NOMO-1 treated with dmso at 0.1 percent for 144 hours (cell line): ENCODE data around the gene PLBD1.

Experiments
- DNase-seq: peaks from one replicate; lab custom pipeline; 2025; ENCODE audit not compliant: unreplicated experiment; lab: John Stamatoyannopoulos, UW

PLBD1 gene, protein sequence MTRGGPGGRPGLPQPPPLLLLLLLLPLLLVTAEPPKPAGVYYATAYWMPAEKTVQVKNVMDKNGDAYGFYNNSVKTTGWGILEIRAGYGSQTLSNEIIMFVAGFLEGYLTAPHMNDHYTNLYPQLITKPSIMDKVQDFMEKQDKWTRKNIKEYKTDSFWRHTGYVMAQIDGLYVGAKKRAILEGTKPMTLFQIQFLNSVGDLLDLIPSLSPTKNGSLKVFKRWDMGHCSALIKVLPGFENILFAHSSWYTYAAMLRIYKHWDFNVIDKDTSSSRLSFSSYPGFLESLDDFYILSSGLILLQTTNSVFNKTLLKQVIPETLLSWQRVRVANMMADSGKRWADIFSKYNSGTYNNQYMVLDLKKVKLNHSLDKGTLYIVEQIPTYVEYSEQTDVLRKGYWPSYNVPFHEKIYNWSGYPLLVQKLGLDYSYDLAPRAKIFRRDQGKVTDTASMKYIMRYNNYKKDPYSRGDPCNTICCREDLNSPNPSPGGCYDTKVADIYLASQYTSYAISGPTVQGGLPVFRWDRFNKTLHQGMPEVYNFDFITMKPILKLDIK

DNA sequence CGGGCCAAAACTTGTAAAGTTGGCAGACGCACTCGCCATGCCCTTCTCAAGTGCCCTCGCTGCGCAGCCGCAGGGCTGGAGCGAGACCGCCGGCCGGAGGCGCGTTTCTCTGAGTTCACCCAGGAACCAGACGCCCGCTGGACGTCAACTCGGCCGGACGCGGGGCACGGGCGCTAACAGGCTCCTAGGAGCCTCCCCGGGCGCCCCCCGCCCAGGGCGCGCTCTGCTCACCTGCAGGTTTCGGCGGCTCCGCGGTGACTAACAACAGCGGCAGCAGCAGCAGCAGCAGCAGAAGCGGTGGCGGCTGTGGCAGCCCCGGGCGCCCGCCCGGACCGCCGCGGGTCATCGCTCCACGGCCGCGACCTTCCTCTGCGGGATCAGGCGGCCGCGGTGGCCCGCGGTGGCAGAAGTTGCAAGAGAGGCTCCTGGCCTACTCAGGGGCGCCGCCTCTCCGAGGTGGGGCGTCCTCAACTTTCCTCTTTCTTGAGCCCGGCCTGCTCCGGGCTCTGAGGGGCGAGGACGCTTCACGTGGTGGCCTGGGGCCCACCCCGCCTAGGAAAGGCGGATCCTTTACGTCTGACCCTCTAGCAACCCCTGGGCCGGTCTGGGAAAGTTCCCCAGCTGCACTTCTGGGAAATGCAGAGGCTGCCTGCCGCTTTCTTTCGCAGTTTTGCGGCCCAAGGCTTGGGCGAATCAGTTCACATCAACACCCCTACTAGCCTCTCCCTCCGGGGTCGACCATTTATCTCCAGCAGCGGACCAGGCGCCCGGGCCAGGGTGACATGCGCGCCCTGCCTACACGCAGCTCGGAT is at the start of gene PLBD1:
Gene PLBD1, minus strand, starts transcription at position 533 of the 812 bp plus-strand sequence. Its CDS starts 187 bp downstream, at position 346.
- DNase-seq = no peak

DNA sequence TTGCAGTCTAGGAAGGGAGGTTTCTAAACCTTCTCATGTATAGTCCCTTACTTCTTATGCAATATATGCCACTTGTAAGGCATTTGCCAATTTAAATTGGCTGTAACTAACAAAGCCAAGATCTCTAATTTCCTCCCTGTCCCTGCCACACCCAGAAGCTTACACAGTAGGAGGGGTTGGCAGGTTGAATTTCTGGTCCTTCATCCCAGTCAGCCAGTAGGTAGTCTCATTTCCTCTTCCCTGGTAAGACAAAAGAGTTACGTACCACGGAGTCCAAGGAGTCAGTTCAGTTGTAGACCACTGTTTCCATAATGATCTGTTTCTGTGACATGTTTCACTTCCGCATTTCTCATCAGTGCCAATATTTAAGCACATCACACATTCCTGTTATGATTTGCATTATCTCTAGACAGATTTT is 47.0 kb upstream of the PLBD1 start:
- peak; percentile 90 for DNase-seq

DNA sequence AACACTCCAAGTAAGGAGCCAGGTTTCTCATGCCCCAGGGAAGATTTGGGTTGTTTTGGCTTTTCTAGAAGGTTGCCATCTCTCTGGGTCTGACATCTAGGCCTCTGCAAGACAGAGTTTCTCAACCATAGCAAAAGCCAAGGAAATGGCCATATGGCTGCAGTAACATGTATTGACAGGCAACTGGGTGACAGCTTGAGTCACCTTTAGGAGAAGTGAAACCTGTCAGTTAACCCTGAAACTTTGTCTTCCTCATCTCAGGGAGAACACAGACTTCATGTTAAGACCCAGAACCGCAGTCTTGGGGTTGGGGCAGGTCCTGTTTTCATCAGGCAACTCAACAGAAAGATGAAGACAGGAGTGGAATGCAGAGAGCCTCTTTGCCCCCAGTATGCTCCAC is 46.0 kb upstream of the PLBD1 start:
- DNase-seq = peak; percentile 78

DNA sequence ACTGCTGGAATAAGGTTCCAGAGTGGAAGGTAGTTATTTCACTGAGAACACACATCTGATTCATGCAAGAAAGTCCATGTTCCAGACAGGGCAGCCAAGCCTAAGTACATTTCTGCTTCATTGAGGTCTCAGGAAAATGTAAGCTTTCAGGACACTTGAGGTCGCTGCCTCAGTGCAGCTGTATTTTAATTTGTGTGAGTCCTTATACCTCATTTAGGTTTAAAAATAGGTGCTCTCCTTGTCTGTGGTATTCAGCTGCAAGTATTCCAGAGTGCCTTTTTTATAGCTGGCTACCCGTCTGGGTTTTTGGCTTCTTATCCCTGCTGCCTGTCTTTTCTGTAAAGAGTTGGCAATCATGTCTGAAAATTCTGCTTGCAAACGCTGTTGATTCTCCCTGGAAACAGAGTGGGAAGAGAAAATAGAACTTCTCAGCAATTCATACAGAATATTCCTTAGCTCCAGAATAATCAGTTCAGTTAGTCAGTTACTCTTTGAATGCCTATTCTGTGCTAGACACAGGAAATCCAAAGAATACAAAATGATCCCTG is 45.3 kb upstream of the PLBD1 start:
- DNase-seq = no peak

DNA sequence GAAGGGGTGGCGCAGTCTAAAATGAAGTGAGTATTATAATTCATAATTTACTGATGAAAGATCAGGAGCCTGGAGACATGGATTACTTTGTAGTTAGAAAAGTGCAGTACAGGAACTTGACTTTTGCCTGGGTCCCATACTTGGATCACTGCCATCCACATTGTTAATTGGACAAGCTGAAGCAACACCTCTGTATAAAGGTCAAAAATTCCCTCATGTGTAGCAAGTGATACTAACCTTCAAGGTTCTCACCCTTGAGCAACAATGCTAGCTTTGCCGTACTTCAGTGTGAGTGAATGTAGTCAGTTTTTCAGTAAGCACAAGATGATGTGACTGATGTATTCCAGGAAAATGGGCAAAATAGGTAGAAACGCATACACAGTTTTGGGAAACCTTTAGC is 44.6 kb upstream of the PLBD1 start:
- no peak for DNase-seq

DNA sequence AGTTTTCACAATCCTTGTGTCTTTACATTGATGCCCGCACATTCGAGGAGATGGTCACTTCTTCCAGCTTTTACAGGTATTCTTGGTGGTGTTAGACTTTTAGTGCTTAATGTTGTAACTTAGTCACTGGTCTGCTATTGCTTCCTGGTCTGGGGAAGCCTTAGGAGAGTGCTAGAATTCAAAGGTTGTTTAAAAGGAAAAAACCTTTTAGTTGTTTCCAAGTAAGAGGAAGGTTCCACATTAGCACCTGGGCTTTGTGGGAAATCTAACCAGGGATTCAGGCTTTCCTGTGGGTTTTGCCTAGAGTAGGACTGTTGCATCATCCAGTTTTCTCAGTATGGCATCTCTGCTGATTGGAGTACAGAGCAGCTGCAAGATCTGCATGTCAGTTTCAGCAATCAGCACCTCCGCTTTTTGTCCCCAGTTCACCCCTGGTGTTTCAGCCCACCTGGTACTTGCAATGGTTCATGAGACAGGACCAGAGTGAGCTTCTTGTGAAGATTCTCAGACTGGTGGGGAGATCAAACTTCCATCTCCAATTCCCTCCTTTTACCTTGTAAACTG is 44.0 kb upstream of the PLBD1 start:
- DNase-seq = no peak

DNA sequence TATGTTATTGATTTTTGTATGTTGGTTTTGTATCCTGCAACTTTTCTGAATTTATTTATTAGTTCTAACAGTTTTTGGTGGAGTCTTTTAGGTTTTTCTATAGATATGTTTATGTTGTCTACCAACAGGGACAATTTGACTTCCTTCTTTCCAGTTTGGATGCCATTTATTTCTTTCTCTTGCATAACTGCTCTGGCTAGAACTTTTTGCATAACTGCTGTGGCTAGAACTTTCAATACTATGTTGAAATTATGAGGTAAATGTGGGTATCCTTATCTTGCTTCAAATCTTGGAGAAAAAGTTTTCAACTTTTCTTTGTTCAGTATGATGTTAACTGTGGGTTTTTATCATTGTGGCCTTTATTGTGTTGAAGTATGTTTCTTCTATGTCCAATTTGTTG is 39.9 kb upstream of the PLBD1 start:
- DNase-seq = peak; percentile 75

DNA sequence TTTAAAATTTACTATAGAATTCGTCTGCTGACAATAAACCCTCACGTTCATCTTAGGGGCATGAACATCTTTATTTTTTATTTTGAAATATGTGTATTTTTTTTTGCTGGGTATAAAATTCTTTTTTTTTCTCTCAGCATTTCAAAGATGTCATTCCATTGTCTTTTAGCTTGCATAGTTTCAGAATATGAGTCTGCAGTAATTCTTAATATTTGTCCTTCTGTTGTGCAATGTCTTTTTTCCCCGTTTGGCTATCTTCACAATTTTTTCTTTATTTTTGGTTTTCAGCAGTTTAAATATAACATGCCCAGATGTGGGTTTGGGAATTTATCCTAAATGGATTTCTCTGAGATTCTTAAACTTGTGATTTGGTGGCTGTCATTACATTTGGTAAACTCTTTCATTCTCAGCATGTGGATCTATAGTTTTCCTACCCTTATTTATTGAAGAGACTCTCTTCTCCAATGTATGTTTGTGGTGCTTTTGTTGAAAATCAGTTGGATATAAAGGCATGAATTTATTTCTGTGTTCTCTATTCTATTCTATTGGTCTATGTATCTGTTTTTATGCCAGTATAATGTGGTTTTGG is 37.8 kb upstream of the PLBD1 start:
- DNase-seq = no peak

DNA sequence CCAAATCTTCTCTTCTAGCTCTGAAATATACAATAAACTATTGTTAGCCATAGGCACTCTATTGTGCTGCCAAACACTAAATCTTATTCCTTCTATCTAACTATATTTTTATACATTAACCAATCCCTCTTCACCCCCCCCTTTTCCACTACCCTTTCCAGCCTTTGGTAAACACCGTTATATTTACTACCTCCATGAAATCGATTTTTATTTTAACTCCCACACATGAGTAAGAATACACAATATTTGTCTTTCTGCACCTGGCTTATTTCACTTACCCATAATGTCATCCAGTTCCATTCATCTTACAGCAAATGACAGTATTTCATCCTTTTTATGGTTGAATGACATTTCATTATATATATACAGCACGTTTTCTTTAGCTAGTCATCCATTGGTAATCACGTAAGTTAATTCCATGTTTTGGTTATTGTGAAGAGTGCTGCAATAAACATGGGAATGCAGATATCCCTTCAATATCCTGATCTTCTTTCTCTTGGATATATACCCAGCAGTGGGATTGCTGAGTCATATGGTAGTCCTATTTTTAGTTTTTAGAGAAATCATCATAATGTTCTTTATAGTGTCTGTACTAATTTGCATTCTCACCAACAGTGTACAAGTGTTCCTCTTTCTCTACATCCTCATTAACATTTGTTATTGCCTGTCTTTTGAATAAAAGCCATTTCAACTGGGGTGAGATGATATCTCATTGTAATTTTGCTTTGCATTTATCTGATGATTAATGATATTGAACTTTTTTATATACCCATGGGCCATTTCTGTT is 34.2 kb upstream of the PLBD1 start:
- no peak for DNase-seq

DNA sequence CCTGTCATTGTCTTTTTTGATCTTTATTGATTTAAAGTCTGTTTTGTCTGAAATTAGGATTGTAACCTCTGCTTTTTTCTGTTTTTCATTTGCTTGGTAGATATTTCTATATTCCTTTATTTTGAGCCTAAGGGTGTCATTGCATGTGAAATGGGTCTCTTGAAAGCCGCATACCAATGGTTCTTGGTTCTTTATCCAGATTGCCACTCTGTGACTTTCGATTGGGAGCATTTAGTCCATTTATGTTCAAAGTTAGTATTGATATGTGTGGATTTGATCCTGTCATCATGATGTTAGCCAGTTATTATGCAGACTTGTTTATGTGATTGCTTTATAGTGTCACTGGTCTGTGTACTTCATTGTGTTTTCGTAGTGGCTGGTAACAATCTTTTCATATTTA is 29.8 kb upstream of the PLBD1 start:
- DNase-seq = no peak

DNA sequence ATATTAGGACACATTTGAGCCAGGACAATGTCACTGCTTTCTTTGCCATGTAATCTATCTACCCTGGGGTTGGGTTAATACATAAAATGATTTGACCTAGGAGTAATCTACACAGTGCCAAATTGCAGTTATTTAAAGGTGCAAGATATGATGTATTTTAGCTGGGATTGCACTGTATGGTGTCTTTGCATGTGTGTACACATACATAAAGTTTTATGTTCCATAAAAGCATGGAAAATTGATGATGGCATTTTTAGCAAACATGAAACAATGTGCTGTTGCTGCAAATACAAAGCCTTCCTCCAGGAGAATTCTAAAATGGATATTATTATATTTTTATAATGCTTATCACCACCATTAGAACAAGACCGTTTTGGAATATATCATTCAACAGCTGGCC is 24.0 kb upstream of the PLBD1 start:
- DNase-seq = no peak

DNA sequence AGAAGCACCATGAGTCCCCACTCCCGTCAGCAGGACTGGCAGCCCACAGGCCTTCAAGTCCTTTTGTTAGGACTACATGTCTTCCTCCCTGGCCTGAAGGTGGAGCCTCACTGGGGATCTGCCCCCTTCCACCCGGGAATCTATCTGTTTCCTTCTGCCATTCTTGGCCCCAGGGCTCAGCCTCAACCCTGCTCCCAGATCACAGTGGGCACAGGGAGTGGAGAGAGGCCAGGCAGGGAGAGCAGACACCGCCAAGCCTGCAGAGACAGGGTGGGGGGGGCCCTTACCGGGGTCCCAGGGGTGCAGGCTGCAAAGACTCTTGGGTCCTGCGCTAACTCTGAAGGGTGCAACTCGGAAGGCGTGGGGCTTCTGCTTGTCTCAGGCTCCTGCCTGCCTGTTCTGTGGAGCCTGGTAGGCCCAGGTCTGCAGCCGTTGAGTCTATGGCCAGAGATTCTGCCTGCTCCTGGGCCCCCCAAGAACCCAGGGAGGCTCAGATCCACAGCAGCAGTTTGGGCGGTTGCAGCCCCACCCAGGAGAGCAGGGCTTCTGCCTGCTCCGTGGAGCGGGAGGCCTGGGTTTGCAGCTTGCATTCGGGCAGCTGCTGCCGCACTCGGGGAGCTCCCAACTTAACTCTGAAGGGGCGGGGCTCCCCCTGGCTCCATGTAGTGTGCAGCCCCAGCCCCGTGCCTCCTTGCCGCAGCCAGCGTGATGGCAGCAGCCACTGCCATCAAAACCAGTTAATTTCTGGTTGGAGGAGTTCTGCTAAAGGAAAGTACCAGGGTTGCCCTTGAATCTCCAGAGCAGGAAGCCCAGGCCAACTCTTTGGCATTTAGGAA is 21.7 kb upstream of the PLBD1 start:
- no peak for DNase-seq

DNA sequence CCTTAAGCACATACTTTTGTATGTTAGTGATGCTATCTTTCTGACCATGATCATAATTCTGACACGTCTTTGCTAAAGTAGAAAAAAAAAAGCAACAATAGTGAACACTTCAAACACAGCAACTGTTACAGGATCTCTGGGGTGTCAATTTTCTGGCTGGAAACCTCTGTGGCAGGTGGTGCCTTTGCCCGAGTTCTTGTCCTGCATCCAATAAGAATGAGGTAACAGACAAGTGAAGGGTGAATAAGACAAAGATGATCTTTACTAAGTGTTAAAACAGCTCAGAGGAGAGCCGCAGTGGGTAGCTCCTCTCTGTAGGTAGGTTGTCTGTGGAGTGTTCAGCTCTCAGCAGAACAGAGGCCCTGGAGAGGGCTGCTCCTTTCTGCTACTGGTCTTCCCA is 20.9 kb upstream of the PLBD1 start:
- DNase-seq = no peak

DNA sequence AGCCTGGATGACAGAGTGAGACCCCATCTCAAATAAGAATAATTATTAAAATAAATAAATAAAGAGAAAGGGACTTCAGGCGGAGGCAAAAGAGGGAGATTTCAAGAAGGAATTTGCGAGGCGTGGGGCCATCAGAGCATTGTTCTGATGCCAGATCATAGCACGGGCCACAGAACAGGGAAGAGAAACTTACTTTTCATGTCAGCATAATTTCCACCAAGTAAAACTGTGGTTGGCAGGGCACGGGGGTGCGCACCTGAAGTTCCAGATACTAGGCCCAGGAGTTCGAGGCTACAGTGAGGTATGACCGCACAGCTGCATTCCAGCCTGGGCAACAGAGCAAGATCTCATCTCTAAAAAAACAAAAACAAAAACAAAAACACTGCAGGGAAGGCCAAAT is 11.0 kb upstream of the PLBD1 start:
- DNase-seq = no peak

DNA sequence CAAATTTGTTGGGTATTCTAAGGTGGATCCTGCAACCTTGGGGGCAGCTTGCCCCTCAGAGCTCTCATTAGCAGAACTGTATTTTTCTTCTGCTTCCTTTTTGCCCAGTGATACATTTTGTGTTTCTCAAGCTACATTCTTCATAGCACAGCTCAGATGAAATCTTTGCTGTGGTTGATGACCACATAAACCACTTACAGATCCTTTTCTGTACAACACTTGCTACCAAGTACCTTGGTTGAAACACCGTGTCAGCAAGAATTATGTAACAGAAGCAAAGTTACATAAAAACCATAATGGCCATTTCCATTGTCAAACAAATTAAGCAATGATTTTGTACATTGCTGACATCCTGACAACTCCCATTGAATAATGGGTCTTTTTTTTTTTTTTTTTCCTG is 9.7 kb upstream of the PLBD1 start:
- peak; percentile 61 for DNase-seq

DNA sequence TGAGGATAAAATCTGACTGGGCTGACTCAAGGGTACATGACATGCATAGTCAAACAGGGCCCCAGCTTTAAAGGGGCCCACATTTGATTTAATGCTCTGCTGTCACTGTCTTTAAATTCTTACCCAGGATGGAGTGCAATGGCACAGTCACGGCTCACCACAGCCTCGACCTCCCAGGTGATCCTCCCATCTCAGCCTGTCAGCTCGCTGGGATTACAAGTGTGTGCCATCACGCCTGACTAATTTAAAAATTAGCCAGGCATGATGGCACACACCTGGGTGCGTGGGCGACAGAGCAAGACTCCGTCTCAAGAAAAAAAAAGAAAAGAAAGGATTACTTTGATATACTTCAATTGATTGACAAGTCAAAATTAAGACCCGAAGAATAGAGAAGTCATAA is 9.2 kb upstream of the PLBD1 start:
- DNase-seq = no peak

DNA sequence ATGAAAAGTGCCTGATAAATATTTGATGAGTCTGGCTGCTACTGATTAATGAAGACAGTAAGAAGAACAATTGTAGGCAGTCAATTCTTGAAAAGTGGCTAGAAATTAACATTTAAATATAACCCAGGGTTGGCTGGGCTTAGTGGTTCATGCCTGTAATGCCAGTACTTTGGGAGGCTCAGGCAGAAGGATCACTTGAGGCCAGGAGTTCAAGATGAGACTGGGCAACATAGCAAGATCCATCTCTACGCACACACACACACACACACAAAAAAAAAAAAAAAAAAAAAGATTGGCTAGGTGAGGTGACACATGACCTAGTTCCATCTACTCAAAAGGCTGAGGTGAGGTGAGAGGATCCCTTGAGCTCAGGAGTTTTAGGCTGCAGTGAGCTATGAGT is 7.9 kb upstream of the PLBD1 start:
- no peak for DNase-seq

DNA sequence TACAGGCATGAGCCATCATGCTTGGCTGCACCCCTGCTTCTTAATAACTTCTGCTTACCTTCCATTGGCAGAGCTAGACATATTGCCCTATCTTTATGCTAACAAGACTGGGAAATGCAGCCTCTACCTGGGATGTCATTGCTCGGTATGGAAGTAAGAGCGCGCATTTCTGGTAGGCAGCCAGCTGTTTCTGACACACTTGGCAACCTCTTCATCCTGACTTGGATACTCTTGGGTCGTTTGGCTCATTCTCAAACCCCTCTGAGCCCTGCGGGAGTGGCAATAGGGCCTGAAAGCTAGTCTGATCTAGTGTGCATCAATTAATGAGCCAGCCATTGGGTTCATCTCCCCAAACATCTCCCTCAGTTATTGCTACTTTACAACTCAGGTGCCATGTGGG is 5.4 kb upstream of the PLBD1 start:
- DNase-seq = no peak

DNA sequence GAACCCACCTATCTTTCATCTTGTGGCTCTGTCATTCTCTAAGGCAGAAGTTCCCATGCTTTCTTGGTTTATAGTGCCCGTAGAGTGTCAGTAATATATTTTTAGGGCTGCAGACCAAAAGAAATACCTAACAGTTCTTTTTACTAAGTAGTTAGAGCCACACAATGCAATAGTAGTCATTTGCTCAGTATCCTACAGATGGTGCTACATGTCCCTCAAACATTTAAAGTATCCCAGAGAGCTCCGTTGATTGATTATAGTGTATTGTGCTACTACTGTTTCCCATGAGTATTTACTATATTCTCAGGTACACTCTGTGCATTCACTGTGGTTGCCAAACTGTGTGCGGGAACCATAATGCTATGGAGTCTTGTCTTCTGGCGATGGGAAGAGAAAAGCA is 4.7 kb upstream of the PLBD1 start:
- DNase-seq = no peak
